ENCODE results near the gene ADPGK. TPM values are rescaled to one million over a fixed set of nuclear protein-coding genes. Genes with fewer than 3 reads are reported as not detected.

The ADPGK gene
- total RNA-seq, 1 experiment from 2014 or later: 54.8 TPM

DNA sequence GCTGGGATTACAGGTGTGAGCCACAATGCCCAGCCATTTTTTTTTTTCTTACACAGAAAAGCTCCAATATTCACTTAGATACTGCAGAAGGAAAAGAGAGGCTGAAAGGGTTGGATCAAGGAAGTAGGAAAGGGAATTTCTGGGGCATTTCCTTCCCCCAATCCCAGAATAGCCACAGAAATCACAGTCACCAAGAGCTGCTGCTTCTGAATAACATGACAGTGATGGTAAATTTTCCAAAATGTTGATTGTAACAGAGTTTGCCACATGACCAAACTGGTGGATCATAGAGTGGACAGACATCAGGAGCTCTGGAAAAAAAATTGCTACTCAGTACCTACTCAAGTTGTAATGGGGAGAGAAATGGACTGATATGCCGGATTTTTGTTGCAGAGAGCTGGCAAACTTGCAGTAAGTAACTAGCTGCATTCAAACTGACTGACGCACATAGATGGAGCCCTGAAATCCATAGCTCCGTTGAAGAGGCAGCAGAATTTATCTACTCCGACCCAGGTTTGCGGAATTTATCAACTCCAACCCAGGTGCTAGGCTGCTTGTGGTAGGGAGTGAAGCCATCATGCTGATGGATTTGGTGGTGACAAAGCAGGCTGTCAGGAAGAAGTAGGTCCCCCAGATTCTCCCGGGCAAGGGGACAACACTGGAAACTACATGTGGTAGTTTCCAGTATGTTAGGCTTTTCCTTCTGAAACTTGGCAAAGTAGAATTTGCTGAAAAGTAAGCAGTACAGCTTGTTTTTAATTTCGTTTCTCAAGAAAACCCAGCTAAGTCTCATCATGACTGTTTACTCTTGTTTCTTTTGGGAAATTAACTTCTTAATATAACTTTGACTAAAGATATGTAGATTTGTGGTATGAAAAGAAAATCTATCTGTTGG is 10.5 kb upstream of the ADPGK start:
- no peaks in the 10 kb centered on the region for H4K20me1 ChIP-seq (ENCODE audit: control insufficient read depth, insufficient read depth, insufficient read length)
- Mint-ChIP-seq H3K4me3 (no peak overlapping the region), H3K9me3 (no peaks in the 10 kb centered on the region; a peak in 1 of 5 replicates), H3K27me3 (ENCODE audit: low read depth) (peaks cover 22% of the 10 kb centered on the region), H3K27ac (no peak overlapping the region), H3K36me3 (ENCODE audit: insufficient read depth in 1 of 3, low read depth in 3 of 3) (no peaks in the 10 kb centered on the region), H3K4me1 (peaks cover 8 to 12% of the 10 kb centered on the region in 2 experiments)
- no peak overlapping the region for H2AK5ac ChIP-seq (ENCODE audit: insufficient read length, low read length)
- no peak overlapping the region for H3K9ac ChIP-seq (ENCODE audit: extremely low read depth, insufficient read length, low read length)
- no peaks in the 10 kb centered on the region for H3K27me3 ChIP-seq (ENCODE audit: insufficient read depth, low read length)
- H2BK120ac ChIP-seq (ENCODE audit: low read depth, low read length, poor library complexity, severe bottlenecking): no peak overlapping the region
- H2AFZ ChIP-seq (ENCODE audit: low read length): no peak overlapping the region
- H3K14ac ChIP-seq (ENCODE audit: insufficient read depth, low read length): no peak overlapping the region; the same call in 1 of the 2 replicates
- no peak overlapping the region for H4K91ac ChIP-seq (ENCODE audit: insufficient read length, low read depth, low read length)
- H2BK20ac ChIP-seq (ENCODE audit: low read depth, low read length, poor library complexity, severe bottlenecking): no peak overlapping the region
- H4K8ac ChIP-seq (replicated peaks; ENCODE audit: insufficient read length, low read depth, low read length): no peak overlapping the region
- DNase-seq: no peak
- no peaks in the 10 kb centered on the region for H3K79me1 ChIP-seq (ENCODE audit: insufficient read depth, low read depth, low read length, poor library complexity, severe bottlenecking)
- WGBS (ENCODE audit: extremely low coverage, insufficient read length, low lambda C conversion rate): no CpG with 5 or more reads among the region's 7 CpGs
- H3K23me2 ChIP-seq (ENCODE audit: insufficient read length, low read depth, low read length, poor library complexity, severe bottlenecking): peaks cover 4% of the 10 kb centered on the region
- no peak overlapping the region for H3K56ac ChIP-seq (ENCODE audit: insufficient read length, low read depth, low read length)
- no peak overlapping the region for H4K5ac ChIP-seq (ENCODE audit: insufficient read length, low read depth, low read length)
- no peaks in the 10 kb centered on the region for H3K4me1 ChIP-seq (ENCODE audit: insufficient read depth, low read length)
- no peak overlapping the region for H2BK5ac ChIP-seq (ENCODE audit: insufficient read length, low read length)
- no peak overlapping the region for H2BK12ac ChIP-seq (ENCODE audit: insufficient read length, low read depth, low read length)
- H3K79me2 ChIP-seq (ENCODE audit: insufficient read depth, low read length): no peaks in the 10 kb centered on the region
- no peak overlapping the region for H3K18ac ChIP-seq (ENCODE audit: insufficient read length, low read depth, low read length)
- no peak overlapping the region for H3K4ac ChIP-seq (ENCODE audit: low read depth, low read length)
- TF ChIP-seq, protein P1, sequence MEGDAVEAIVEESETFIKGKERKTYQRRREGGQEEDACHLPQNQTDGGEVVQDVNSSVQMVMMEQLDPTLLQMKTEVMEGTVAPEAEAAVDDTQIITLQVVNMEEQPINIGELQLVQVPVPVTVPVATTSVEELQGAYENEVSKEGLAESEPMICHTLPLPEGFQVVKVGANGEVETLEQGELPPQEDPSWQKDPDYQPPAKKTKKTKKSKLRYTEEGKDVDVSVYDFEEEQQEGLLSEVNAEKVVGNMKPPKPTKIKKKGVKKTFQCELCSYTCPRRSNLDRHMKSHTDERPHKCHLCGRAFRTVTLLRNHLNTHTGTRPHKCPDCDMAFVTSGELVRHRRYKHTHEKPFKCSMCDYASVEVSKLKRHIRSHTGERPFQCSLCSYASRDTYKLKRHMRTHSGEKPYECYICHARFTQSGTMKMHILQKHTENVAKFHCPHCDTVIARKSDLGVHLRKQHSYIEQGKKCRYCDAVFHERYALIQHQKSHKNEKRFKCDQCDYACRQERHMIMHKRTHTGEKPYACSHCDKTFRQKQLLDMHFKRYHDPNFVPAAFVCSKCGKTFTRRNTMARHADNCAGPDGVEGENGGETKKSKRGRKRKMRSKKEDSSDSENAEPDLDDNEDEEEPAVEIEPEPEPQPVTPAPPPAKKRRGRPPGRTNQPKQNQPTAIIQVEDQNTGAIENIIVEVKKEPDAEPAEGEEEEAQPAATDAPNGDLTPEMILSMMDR (conservative IDR thresholded peaks at IDR 0.05): no peak
- no peak overlapping the region for H3K4me2 ChIP-seq (ENCODE audit: insufficient read depth, insufficient read length, low read length)
- H3K23ac ChIP-seq (ENCODE audit: insufficient read length, low read depth, low read length): no peak overlapping the region
- H2BK15ac ChIP-seq (ENCODE audit: low read depth, low read length): no peak overlapping the region
- H3K27ac ChIP-seq (ENCODE audit: insufficient read length, low read depth, low read length): no peak overlapping the region
- no peak overlapping the region for H3T11ph ChIP-seq (ENCODE audit: low read length)
- no peaks in the 10 kb centered on the region for H3K9me3 ChIP-seq (ENCODE audit: control insufficient read depth, low read depth, low read length)
